COLO668 (cell line): ENCODE measurements around the gene S100A1.

Experiments used
- DNase-seq: peaks from one replicate; lab custom pipeline; 2025; ENCODE audit not compliant: unreplicated experiment; lab: John Stamatoyannopoulos, UW

The S100A1 gene

GRCh38 chr1:153610334-153610733 is 17.9 kb upstream of the S100A1 start:
- DNase-seq = no peak

GRCh38 chr1:153610811-153611301 is 17.4 kb upstream of the S100A1 start:
- no peak for DNase-seq

GRCh38 chr1:153611356-153611755 is 16.9 kb upstream of the S100A1 start:
- DNase-seq = no peak

GRCh38 chr1:153612111-153612754 is 16.0 kb upstream of the S100A1 start:
- no peak for DNase-seq

GRCh38 chr1:153612755-153613331 is 15.4 kb upstream of the S100A1 start, which contains the start of gene S100A16:
Gene S100A16 (minus strand): TSS chr1:153613137. CDS start chr1:153608151, 4,986 bp downstream.
- DNase-seq = no peak

GRCh38 chr1:153613406-153613805 is 14.8 kb upstream of the S100A1 start:
- no peak for DNase-seq

- DNase-seq = no peak
These were observed 13.9 kb upstream of the S100A1 start for GRCh38 chr1:153614189-153614900.

GRCh38 chr1:153614906-153615305 is 13.3 kb upstream of the S100A1 start:
- no peak for DNase-seq

GRCh38 chr1:153615406-153615805 is 12.8 kb upstream of the S100A1 start:
- DNase-seq = no peak

- DNase-seq = peak; percentile 10
These were observed 11.9 kb upstream of the S100A1 start, which contains the start of gene S100A14 for GRCh38 chr1:153616144-153616916. Gene S100A14 (minus strand): TSS chr1:153616325. CDS start chr1:153615858, 467 bp downstream.

GRCh38 chr1:153616917-153617311 is 11.3 kb upstream of the S100A1 start:
- no peak for DNase-seq

GRCh38 chr1:153617663-153618062 is 10.6 kb upstream of the S100A1 start:
- peak; percentile 87 for DNase-seq

GRCh38 chr1:153619171-153619570 is 9.1 kb upstream of the S100A1 start:
- no peak for DNase-seq

GRCh38 chr1:153623101-153623500 is 5.1 kb upstream of the S100A1 start:
- DNase-seq = no peak

GRCh38 chr1:153624965-153625611 is 3.1 kb upstream of the S100A1 start:
- no peak for DNase-seq

GRCh38 chr1:153626477-153626903 is 1.7 kb upstream of the S100A1 start:
- no peak for DNase-seq

- DNase-seq = peak; percentile 93
These were observed 1.1 kb upstream of the S100A1 start, which contains the start of gene S100A13 for GRCh38 chr1:153626904-153627714. Gene S100A13 (minus strand): TSS chr1:153627505. CDS start chr1:153626472, 1,033 bp downstream.

- DNase-seq = no peak
These were observed 556 bp downstream of the S100A1 start for GRCh38 chr1:153628638-153629342.

GRCh38 chr1:153629343-153629665 is 1.1 kb downstream of the S100A1 start:
- DNase-seq = no peak
